ENCODE measurements around the gene OR5P2. TPM values are rescaled to one million over a fixed set of nuclear protein-coding genes. Genes with fewer than 3 reads are reported as not detected.

OR5P2 gene
- total and polyA plus RNA-seq, 2 of the 8 experiments (the other 6 are each of a cell fraction or from before 2014, with no cell fraction given), result 0.08 TPM; not detected in 1

DNA sequence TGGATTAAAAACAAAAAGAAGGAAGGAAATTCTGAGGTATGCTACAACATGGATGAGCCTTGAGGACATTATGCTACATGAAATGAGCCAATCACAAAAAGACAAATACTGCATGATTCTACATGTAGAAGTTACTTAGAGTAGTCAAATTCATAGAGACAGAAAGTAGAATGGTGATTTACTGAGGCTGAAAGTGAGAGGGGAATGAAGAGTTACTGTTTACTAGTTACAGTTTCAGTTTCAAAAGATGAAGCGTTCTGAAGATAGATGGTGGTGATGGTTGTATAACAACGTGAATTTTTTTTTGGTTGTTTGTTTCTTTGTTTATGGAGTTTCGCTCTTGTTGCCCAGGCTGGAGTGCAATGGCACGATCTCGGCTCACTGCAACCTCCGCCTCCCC is 9.5 kb downstream of the OR5P2 start:
- no peak for FAIRE-seq
- Histone ChIP-seq H3K4ac (replicated peaks; ENCODE audit: insufficient read length, low read depth, low read length) (no peak overlapping the region), H3K23me2 (ENCODE audit: low read depth, low read length) (no peaks in the 10 kb centered on the region), H4K91ac (replicated peaks; ENCODE audit: insufficient read length, low read length) (no peak overlapping the region), H3K9me3 (ENCODE audit: insufficient read depth in 2 of 2, low read depth in 1 of 2, low read length in 1 of 2) (no peaks in the 10 kb centered on the region), H3K4me2 (ENCODE audit: insufficient read depth in 1 of 2, low read depth in 2 of 2, low read length in 2 of 2) (no peak overlapping the region), H4K20me1 (replicated peaks in 1 of 2; ENCODE audit: control insufficient read depth in 1 of 2, insufficient read depth in 2 of 2, low read length in 2 of 2) (no peaks in the 10 kb centered on the region), H3K23ac (ENCODE audit: insufficient read length) (no peak overlapping the region), H3K4me3 (ENCODE audit: extremely low read depth in 1 of 4, insufficient read depth in 2 of 4, low read depth in 3 of 4, low read length in 4 of 4) (no peak overlapping the region), H3K36me3 (ENCODE audit: control insufficient read depth in 2 of 4, insufficient read depth in 4 of 4, low read length in 3 of 4) (no peaks in the 10 kb centered on the region), H2BK12ac (ENCODE audit: low read depth, low read length) (no peak overlapping the region), H3K14ac (ENCODE audit: insufficient read length) (no peak overlapping the region), H3K18ac (ENCODE audit: extremely low read depth, low read length) (no peak overlapping the region), H3K27ac (ENCODE audit: low read depth, low read length) (no peak overlapping the region), H2AFZ (ENCODE audit: low read length) (no peak overlapping the region), H3K4me1 (replicated peaks in 1 of 4; ENCODE audit: control insufficient read depth in 3 of 4, insufficient read depth in 4 of 4, low read length in 3 of 4) (no peaks in the 10 kb centered on the region), H3K79me2 (ENCODE audit: control insufficient read depth in 1 of 2, insufficient read depth in 2 of 2, low read length in 2 of 2) (no peaks in the 10 kb centered on the region), H4K5ac (ENCODE audit: insufficient read length, low read depth, low read length) (no peak overlapping the region), H3K79me1 (ENCODE audit: low read depth, low read length) (no peaks in the 10 kb centered on the region), H3K9ac (replicated peaks in 1 of 4; ENCODE audit: extremely low read depth in 1 of 4, low read depth in 3 of 4, low read length in 3 of 4) (no peak overlapping the region), H4K8ac (ENCODE audit: extremely low read depth, insufficient read depth, low read length) (no peak overlapping the region), H2BK5ac (ENCODE audit: low read depth, low read length) (no peak overlapping the region), H3K56ac (replicated peaks; ENCODE audit: insufficient read length, low read depth, low read length) (no peak overlapping the region), H3K27me3 (replicated peaks in 1 of 4; ENCODE audit: control insufficient read depth in 3 of 4, extremely low read depth in 1 of 4, insufficient read depth in 3 of 4, low read length in 3 of 4) (no peaks in the 10 kb centered on the region), H2AK5ac (ENCODE audit: low read depth, low read length) (no peak overlapping the region), H2BK120ac (replicated peaks; ENCODE audit: low read depth, low read length) (no peak overlapping the region), H2BK15ac (ENCODE audit: low read length) (no peak overlapping the region), H2BK20ac (ENCODE audit: low read length) (no peak overlapping the region)
- ChIA-PET CTCF (ENCODE audit: partially characterized antibody) (no interaction called here), POLR2A (ENCODE audit: partially characterized antibody) (no interaction called here)
- 84 to 100% methylated on average over 1 to 6 of the region's 6 CpGs for WGBS, 2 experiments (ENCODE audit: extremely low coverage in 1 of 2, insufficient coverage in 1 of 2, insufficient read length in 1 of 2, insufficient replicate concordance in 2 of 2, low coverage in 1 of 2, low lambda C conversion rate in 2 of 2, missing lambda C conversion rate in 1 of 2)
- no peak for DNase-seq (ENCODE audit: low read depth in 1 of 2, low spot score in 2 of 2)
- no peak for TF ChIP-seq RXRA (IDR thresholded peaks at IDR 0.05; ENCODE audit: insufficient read depth, low read depth, low read length)
- no peak for TF ChIP-seq SIN3A (conservative IDR thresholded peaks at IDR 0.05 in 1 of 2, IDR thresholded peaks at IDR 0.05 in 1 of 2; ENCODE audit: low read depth in 1 of 2, low read length in 2 of 2)
- TF ChIP-seq CHD1 (IDR thresholded peaks at IDR 0.05; ENCODE audit: low read depth, low read length), result no peak
- no peak for TF ChIP-seq CREB1 (IDR thresholded peaks at IDR 0.05)
- no peak for TF ChIP-seq KDM1A (IDR thresholded peaks at IDR 0.05; ENCODE audit: borderline replicate concordance, low read length)
- TF ChIP-seq RBBP5 (IDR thresholded peaks at IDR 0.05; ENCODE audit: borderline replicate concordance, low read depth, low read length), result no peak
- TF ChIP-seq, protein P1, sequence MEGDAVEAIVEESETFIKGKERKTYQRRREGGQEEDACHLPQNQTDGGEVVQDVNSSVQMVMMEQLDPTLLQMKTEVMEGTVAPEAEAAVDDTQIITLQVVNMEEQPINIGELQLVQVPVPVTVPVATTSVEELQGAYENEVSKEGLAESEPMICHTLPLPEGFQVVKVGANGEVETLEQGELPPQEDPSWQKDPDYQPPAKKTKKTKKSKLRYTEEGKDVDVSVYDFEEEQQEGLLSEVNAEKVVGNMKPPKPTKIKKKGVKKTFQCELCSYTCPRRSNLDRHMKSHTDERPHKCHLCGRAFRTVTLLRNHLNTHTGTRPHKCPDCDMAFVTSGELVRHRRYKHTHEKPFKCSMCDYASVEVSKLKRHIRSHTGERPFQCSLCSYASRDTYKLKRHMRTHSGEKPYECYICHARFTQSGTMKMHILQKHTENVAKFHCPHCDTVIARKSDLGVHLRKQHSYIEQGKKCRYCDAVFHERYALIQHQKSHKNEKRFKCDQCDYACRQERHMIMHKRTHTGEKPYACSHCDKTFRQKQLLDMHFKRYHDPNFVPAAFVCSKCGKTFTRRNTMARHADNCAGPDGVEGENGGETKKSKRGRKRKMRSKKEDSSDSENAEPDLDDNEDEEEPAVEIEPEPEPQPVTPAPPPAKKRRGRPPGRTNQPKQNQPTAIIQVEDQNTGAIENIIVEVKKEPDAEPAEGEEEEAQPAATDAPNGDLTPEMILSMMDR (IDR thresholded peaks at IDR 0.05; ENCODE audit: control extremely low read depth in 1 of 3, insufficient read depth in 1 of 3, low read depth in 1 of 3, low read length in 3 of 3), result no peak
- TF ChIP-seq, protein P2, sequence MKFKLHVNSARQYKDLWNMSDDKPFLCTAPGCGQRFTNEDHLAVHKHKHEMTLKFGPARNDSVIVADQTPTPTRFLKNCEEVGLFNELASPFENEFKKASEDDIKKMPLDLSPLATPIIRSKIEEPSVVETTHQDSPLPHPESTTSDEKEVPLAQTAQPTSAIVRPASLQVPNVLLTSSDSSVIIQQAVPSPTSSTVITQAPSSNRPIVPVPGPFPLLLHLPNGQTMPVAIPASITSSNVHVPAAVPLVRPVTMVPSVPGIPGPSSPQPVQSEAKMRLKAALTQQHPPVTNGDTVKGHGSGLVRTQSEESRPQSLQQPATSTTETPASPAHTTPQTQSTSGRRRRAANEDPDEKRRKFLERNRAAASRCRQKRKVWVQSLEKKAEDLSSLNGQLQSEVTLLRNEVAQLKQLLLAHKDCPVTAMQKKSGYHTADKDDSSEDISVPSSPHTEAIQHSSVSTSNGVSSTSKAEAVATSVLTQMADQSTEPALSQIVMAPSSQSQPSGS (IDR thresholded peaks at IDR 0.05; ENCODE audit: low read length), result no peak
- TF ChIP-seq SAP30 (IDR thresholded peaks at IDR 0.05; ENCODE audit: insufficient read depth, insufficient replicate concordance, low read length), result no peak
- no peak for TF ChIP-seq SP4 (IDR thresholded peaks at IDR 0.05; ENCODE audit: low read length)
